Ectodermal cell (in vitro differentiated cells): ENCODE data around the gene VWA7.
"Not testable (repeated sequence)": the region's sequence is repeated elsewhere in the genome, so short reads cannot be mapped to it uniquely, and the experiment has no call there.

Experiments
- H3K27ac ChIP-seq: 2 replicates; pipeline ENCODE4 v1.7.0; 2013; ENCODE audit warnings: mild to moderate bottlenecking, low read depth, low read length; ENCODE audit not compliant: insufficient read depth, poor library complexity, severe bottlenecking
- H3K27me3 ChIP-seq: 2 replicates; pipeline ENCODE4 v1.7.0; 2013; ENCODE audit warnings: mild to moderate bottlenecking, low read length; ENCODE audit not compliant: insufficient read depth, control insufficient read depth, poor library complexity, severe bottlenecking
- H3K36me3 ChIP-seq: one replicate; pipeline ENCODE4 v1.7.0; 2013; ENCODE audit warnings: low read length; ENCODE audit not compliant: control insufficient read depth, insufficient read depth
- H3K4me1 ChIP-seq: one replicate; pipeline ENCODE4 v1.7.0; 2013; ENCODE audit warnings: low read length; ENCODE audit not compliant: control insufficient read depth, insufficient read depth
- H3K4me3 ChIP-seq: 2 replicates; pipeline ENCODE4 v1.7.0; 2013; ENCODE audit warnings: low read depth, low read length, control low read depth; ENCODE audit not compliant: insufficient read depth
- H3K9me3 ChIP-seq: 2 replicates; pipeline ENCODE4 v1.7.0; 2013; ENCODE audit warnings: mild to moderate bottlenecking, low read length, moderate library complexity; ENCODE audit not compliant: control insufficient read depth
- WGBS, 2 experiments: methylation state at CpG; one replicate each; pipeline ENCODE4 v1.1.7; 2013; ENCODE audit warnings: missing lambda C conversion rate in 2 of 2; 5-methylcytosine and 5-hydroxymethylcytosine counted together

The VWA7 gene

DNA sequence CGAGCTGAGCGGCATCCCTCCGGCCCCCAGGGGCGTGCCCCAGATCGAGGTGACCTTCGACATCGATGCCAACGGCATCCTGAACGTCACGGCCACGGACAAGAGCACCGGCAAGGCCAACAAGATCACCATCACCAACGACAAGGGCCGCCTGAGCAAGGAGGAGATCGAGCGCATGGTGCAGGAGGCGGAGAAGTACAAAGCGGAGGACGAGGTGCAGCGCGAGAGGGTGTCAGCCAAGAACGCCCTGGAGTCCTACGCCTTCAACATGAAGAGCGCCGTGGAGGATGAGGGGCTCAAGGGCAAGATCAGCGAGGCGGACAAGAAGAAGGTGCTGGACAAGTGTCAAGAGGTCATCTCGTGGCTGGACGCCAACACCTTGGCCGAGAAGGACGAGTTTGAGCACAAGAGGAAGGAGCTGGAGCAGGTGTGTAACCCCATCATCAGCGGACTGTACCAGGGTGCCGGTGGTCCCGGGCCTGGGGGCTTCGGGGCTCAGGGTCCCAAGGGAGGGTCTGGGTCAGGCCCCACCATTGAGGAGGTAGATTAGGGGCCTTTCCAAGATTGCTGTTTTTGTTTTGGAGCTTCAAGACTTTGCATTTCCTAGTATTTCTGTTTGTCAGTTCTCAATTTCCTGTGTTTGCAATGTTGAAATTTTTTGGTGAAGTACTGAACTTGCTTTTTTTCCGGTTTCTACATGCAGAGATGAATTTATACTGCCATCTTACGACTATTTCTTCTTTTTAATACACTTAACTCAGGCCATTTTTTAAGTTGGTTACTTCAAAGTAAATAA lies 40.2 kb upstream of the VWA7 start:
- H3K36me3 ChIP-seq, H3K27me3 ChIP-seq, H3K9me3 ChIP-seq, H3K27ac ChIP-seq, H3K4me3 ChIP-seq, H3K4me1 ChIP-seq: not testable (repeated sequence)
- 91 to 94% methylated on average over 14 to 15 of the region's 37 CpGs for WGBS, 2 experiments

DNA sequence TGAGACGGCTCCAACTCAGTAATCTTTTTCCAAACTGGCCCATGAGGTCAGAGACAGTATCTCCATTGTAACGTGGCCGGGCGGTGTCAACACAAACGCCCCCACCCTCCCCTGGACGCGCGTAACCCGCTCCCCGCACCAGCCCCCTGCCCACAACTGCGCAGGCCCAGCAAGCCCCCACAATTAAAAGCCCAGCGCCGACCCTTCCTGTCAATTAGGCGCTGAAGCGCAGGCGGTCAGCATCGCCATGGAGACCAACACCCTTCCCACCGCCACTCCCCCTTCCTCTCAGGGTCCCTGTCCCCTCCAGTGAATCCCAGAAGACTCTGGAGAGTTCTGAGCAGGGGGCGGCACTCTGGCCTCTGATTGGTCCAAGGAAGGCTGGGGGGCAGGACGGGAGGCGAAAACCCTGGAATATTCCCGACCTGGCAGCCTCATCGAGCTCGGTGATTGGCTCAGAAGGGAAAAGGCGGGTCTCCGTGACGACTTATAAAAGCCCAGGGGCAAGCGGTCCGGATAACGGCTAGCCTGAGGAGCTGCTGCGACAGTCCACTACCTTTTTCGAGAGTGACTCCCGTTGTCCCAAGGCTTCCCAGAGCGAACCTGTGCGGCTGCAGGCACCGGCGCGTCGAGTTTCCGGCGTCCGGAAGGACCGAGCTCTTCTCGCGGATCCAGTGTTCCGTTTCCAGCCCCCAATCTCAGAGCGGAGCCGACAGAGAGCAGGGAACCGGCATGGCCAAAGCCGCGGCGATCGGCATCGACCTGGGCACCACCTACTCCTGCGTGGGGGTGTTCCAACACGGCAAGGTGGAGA lies 38.1 kb upstream of the VWA7 start, which contains the start of the genes HSPA1A and HSPA1L:
HSPA1A (plus strand) TSS at position 519 of the 814 bp plus-strand sequence; CDS start at position 733, 214 bp downstream.
HSPA1L (minus strand) TSS at position 259 of the 814 bp plus-strand sequence. CDS start 3,311 bp downstream, outside the sequence.
- WGBS, 2 experiments, result 1 to 3% methylated on average over 54 of the region's 56 CpGs
- Histone ChIP-seq H3K27ac (peak within 1 kb of the TSS; percentile 95), H3K27me3 (no peaks in the 10 kb centered on the region), H3K36me3 (no peaks in the 10 kb centered on the region), H3K9me3 (no peaks in the 10 kb centered on the region), H3K4me3 (peak within 1 kb of the TSS; percentile 59), H3K4me1 (peaks cover 4% of the 10 kb centered on the region)

DNA sequence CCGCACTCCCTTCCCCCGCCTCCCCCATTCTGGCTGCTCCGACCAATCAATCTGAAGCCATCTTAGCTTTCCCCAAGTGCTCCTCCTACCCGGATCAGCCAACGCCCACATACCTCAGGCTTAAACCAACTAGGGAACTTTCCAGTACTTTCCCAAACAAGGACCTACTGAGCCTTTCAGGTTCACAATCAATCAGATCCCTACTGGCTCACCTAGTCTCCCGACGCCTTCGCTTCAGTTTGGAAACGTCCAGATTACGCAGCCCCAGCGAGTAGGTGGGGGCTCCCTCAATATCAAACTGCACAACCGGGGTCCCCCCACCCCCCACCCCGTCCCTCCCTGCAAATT lies 37.5 kb upstream of the VWA7 start:
- H3K36me3 ChIP-seq, result no peaks in the 10 kb centered on the region
- no peaks in the 10 kb centered on the region for H3K9me3 ChIP-seq
- peak overlapping the region; percentile 59 for H3K4me3 ChIP-seq
- peak overlapping the region; percentile 95 for H3K27ac ChIP-seq
- no peaks in the 10 kb centered on the region for H3K27me3 ChIP-seq
- 0 to 1% methylated on average over 13 of the region's 13 CpGs for WGBS, 2 experiments
- H3K4me1 ChIP-seq, result peaks cover 4% of the 10 kb centered on the region

DNA sequence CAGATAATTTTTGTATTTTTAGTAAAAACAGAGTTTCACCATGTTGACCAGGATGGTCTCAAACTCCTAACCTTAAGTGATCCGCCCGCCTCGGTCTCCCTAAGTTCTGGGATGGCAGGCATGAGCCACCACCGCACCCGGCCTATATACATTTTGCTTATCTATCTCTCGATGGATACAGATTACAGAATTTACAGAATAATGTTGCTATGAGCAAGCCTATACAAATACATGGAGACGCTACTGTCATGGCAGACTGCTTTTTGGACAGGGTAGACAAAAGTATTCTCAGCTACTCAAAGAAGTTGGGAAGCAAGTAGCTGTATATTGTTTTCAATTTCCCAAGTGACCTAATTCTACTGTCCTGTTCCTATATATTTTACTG lies 36.3 kb upstream of the VWA7 start:
- Histone ChIP-seq H3K4me1 (peaks cover 4% of the 10 kb centered on the region), H3K27ac (no peak overlapping the region), H3K9me3 (no peaks in the 10 kb centered on the region), H3K36me3 (no peaks in the 10 kb centered on the region), H3K27me3 (no peaks in the 10 kb centered on the region), H3K4me3 (no peak overlapping the region)
- whole genome bisulfite sequencing, 2 experiments, result 95 to 97% methylated on average over 7 of the region's 7 CpGs

DNA sequence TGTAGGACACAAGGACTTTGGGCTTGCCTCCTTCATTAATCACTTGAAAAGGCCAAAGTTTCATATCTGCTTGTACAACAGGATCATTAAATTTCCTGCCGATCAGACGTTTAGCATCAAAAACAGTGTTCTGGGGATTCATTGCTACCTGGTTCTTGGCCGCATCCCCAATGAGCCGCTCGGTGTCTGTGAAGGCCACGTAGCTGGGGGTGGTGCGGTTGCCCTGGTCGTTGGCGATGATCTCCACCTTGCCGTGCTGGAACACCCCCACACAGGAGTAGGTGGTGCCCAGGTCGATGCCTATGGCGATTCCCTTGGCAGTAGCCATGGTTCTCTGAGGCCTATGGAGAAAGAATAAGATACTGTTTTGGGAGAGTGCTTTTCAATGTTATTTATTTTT lies 34.5 kb upstream of the VWA7 start:
- Histone ChIP-seq H3K9me3 (no peaks in the 10 kb centered on the region), H3K27me3 (no peaks in the 10 kb centered on the region), H3K27ac (no peak overlapping the region), H3K4me3 (no peak overlapping the region), H3K4me1 (peaks cover 4% of the 10 kb centered on the region), H3K36me3 (no peaks in the 10 kb centered on the region)
- WGBS, 2 experiments, result 95 to 96% methylated on average over 12 of the region's 12 CpGs

DNA sequence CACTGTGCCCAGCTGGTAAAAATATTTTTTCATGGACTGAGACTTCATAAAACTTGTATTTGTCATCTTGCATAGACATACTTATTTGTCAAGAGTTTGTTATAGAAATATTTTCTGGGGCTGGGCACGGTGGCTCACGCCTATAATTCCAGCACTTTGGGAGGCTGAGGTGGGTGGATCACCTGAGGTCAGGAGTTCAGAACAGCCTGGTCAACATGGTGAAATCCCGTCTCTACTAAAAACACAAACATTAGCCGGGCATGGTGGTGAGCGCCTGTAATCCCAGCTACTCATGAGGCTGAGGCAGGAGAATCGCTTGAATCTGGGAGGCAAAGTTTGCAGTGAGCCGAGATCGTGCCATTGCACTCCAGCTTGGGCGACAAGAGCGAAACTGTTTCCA lies 31.5 kb upstream of the VWA7 start:
- H3K4me1 ChIP-seq, H3K27me3 ChIP-seq, H3K9me3 ChIP-seq, H3K36me3 ChIP-seq, H3K27ac ChIP-seq, H3K4me3 ChIP-seq: not testable (repeated sequence)
- WGBS, 2 experiments, result 90 to 91% methylated on average over 10 of the region's 10 CpGs

DNA sequence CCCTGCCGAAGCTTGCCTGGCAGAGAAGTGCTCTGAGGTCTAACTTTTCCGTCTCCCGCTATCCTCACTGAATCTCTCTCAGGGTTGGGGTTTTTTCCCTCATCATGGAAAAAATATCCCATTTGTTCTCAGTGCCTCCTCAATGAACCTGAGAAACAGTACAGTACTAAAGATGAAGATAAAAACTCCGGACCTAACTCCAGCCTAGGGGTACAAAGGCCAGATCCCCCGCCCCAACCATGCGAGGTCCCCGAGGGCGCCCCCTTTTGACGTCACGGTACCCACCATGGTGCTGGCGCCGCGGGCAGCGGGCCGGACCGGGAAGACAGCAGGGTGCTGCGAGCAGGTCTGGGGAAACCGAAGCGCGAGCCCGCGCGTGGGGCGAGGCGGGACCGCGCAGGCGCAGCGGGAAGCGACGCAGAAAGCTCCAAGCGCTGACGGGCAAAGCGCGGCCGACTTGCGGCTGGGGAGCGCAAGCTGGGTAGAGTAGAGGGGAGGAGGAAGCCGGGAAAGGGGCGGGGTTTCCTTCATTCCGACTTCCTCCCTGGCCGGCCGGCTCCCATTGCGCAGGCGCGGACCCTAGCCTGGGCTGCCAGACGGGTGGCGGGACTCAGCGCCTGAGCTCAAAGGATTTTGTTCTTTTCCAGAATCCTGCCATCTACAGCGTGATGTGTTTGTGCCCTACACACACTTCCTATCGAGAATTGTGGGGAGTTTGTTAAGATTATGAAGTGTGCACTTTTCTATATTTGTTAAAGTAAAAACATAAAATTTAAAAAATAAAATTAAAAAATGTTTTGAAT lies 29.5 kb upstream of the VWA7 start, which contains the start of gene LSM2:
LSM2 (minus strand) TSS at position 497 of the 803 bp plus-strand sequence; CDS start at position 288, 209 bp downstream.
- peaks cover 4% of the 10 kb centered on the region for H3K4me1 ChIP-seq
- no peaks in the 10 kb centered on the region for H3K9me3 ChIP-seq
- H3K27ac ChIP-seq, result peak within 1 kb of the TSS; percentile 91
- 0 to 1% methylated on average over 49 to 50 of the region's 51 CpGs for WGBS, 2 experiments
- H3K36me3 ChIP-seq, result peaks cover 11% of the 10 kb centered on the region
- no peaks in the 10 kb centered on the region for H3K27me3 ChIP-seq
- peak within 1 kb of the TSS; percentile 99 for H3K4me3 ChIP-seq

DNA sequence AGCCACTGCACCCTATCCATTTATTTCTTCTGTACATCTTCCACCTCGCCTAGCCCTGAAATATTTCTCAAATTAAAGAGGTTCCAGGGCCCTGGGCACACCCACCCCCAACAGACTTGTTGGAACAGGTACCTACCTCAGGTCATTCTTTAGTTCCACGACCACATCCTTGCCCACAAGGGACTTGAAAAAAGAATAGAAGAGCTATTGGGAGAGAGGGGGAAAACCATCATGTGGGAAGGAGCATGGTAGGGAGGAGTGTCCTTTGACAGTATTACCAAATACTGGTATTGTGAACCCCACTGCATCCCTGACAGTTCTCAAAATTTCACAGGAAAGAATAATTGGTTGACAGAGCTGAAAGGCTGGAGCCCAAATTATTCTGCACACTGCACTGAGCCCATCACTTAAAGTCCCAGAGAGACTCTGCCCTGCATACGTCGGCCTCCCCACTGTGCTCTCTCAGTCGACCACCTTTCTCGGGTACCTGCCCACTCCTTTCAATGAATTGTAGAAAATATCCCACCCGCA lies 28.9 kb upstream of the VWA7 start:
- peaks cover 11% of the 10 kb centered on the region for H3K36me3 ChIP-seq
- H3K4me1 ChIP-seq, result peaks cover 4% of the 10 kb centered on the region
- no peaks in the 10 kb centered on the region for H3K27me3 ChIP-seq
- no peaks in the 10 kb centered on the region for H3K9me3 ChIP-seq
- H3K4me3 ChIP-seq, result peak overlapping the region; percentile 99
- 18 to 20% methylated on average over 7 of the region's 7 CpGs for WGBS, 2 experiments
- no peak overlapping the region for H3K27ac ChIP-seq

DNA sequence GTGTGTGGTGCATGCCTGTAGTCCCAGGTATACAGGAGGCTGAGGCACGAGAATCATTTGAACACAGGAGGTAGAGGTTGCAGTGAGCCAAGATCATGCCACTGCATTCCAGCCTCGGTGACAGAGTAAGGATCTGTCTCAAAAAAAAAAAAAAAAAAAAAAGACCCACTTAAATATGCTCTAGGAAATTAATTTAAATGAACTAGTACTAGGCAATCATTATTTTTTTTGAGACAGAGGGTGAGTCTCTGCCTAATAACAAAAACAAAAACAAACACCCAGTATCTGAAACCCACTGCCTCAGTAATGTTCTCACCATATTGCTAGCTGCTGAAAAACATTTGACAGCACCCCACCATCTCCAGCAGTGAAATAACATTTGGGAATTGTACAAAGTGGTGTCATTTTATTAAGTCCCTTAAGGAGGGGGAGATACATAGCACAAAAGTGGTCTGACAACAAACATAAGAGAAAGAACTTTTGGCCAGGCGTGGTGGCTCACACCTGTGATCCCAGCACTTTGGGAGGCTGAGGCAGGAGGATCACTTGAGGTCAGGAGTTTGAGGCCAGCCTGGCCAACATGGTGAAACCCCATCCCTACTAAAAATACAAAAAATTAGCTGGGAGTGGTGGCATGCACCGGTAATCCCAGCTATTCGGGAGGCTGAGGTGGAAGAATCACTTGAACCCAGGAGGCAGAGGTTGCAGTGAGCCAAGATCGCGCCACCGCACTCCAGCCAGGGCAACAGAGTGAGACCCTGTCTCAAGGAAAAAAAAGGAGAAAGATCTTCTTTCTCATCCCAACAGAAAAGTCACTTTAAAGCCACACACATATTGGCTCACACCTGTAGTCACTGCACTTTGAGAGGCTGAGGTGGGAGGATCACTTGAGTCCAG lies 24.2 kb upstream of the VWA7 start:
- H3K36me3 ChIP-seq, result peaks cover 11% of the 10 kb centered on the region
- 92 to 98% methylated on average over 8 of the region's 8 CpGs for WGBS, 2 experiments

More for the DNA sequence above, 24.2 kb upstream of the VWA7 start:
- H3K4me3 ChIP-seq, H3K4me1 ChIP-seq, H3K27me3 ChIP-seq, H3K9me3 ChIP-seq, H3K27ac ChIP-seq: not testable (repeated sequence)
